ENCODE results near the gene INHBE.
A peak's percentile ranks its signal among the peaks of the same experiment; 100 is the strongest.

INHBE gene

DNA sequence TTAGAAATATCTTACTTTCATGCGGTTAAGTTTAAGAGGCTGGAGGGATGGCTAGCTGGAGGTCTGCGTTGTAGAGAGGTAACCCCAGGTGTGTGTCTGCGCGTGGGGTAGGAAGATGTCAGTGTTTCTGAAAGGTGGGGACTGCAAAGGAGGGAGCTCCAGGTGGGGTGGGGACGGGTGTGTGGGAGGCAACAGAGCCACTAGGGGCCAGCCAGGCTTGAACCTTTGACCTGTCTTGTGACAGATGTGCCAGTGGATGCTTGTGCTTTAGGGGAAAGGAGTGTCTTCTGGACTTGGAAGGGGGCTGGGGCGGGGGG lies 5.3 kb downstream of the INHBE start:
- H3K4me1 ChIP-seq (ENCODE audit: control insufficient read depth in 1 of 2, insufficient read depth in 1 of 2, low read depth in 1 of 2, low read length in 1 of 2), result peaks cover 51 to 62% of the 10 kb centered on the region in 2 experiments
- peaks cover 50% of the 10 kb centered on the region for H3K27me3 ChIP-seq
- H3K9me3 ChIP-seq, result no peaks in the 10 kb centered on the region
- TF ChIP-seq CTCF (IDR thresholded peaks at IDR 0.05), result no peak
- no peak overlapping the region for H3K27ac ChIP-seq
- H3K36me3 ChIP-seq, result peaks cover 13% of the 10 kb centered on the region
- H3K4me3 ChIP-seq (ENCODE audit: low read depth in 1 of 2, low read length in 1 of 2), result peak overlapping the region; percentile 5 to 91

DNA sequence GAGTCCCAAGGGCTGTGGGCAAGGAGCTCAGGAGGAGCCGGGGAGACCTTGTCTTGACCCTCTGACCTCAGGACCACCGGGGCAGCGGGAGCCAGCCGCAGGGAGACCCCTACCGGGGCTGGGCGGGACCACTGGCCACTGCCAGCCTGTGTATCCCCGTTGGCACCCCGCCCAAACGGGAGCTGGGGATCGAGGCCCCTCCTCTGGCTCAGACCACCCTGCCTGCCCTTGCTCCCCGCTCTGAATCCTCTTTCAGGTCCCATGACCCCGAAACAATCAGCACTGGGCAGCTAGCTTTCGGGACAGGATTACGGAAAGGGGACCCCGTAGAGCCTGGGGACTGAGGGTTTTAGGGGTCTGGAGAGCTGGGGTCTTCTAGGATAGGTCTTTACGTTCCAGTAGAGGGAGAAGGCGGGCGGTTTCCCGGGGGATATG lies 5.8 kb downstream of the INHBE start:
- Histone ChIP-seq H3K9me3 (no peaks in the 10 kb centered on the region), H3K36me3 (peaks cover 17% of the 10 kb centered on the region), H3K4me1 (ENCODE audit: control insufficient read depth in 1 of 2, insufficient read depth in 1 of 2, low read depth in 1 of 2, low read length in 1 of 2) (peaks cover 54 to 67% of the 10 kb centered on the region in 2 experiments), H3K4me3 (ENCODE audit: low read depth in 1 of 2, low read length in 1 of 2) (peak overlapping the region in 1 of 2 experiments; percentile 91), H3K27ac (no peak overlapping the region), H3K27me3 (peaks cover 45% of the 10 kb centered on the region)
- TF ChIP-seq CTCF (IDR thresholded peaks at IDR 0.05), result no peak

DNA sequence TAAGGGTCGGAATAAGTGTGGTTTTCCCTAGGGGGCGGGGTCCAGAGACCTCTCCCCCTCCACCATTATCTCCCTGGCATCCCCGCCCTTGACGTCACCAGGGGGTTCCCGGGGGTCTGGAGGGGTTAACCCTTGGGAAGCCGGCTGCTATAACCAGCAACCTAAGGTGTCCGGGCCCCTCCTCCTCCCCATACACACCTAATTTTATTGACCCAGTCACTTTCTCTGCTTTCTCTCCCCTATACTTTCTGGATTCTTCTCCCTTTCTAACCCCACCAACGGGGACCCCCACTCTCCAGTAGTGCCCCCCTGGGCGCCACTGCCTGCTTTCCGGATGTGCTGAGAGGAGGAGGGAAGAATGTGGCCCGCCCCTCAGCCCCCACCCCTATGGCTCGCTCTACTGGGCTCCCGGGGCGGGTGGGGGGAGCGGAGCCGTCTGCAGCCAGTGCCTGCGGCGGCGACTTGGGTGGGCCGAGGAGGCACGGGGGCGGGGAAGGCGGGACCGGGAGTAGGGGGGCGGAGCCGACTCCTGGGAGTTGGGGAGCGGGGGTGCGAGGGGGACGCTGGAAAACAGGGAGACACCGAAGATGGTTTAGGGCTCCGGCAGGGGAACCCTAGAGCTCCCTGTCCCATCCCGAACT lies 6.3 kb downstream of the INHBE start:
- Histone ChIP-seq H3K27me3 (peaks cover 41% of the 10 kb centered on the region), H3K27ac (no peak overlapping the region), H3K4me1 (ENCODE audit: control insufficient read depth in 1 of 2, insufficient read depth in 1 of 2, low read depth in 1 of 2, low read length in 1 of 2) (peaks cover 51 to 69% of the 10 kb centered on the region in 2 experiments), H3K9me3 (no peaks in the 10 kb centered on the region), H3K4me3 (ENCODE audit: low read depth in 1 of 2, low read length in 1 of 2) (peak overlapping the region; percentile 28 to 55), H3K36me3 (peaks cover 22% of the 10 kb centered on the region)
- no peak for TF ChIP-seq CTCF (IDR thresholded peaks at IDR 0.05)

- Histone ChIP-seq H3K27me3 (peaks cover 36% of the 10 kb centered on the region), H3K4me3 (ENCODE audit: low read depth in 1 of 2, low read length in 1 of 2) (peak overlapping the region; percentile 28 to 55), H3K36me3 (peaks cover 27% of the 10 kb centered on the region), H3K4me1 (ENCODE audit: control insufficient read depth in 1 of 2, insufficient read depth in 1 of 2, low read depth in 1 of 2, low read length in 1 of 2) (peaks cover 51 to 72% of the 10 kb centered on the region in 2 experiments), H3K9me3 (no peaks in the 10 kb centered on the region), H3K27ac (no peak overlapping the region)
- no peak for TF ChIP-seq CTCF (IDR thresholded peaks at IDR 0.05)
These were observed 6.8 kb downstream of the INHBE start for GRCh38 chr12:57461917-57462250.

GRCh38 chr12:57462251-57462911 lies 7.3 kb downstream of the INHBE start:
- Histone ChIP-seq H3K27ac (peak overlapping the region; percentile 7), H3K36me3 (peaks cover 32% of the 10 kb centered on the region), H3K4me1 (ENCODE audit: control insufficient read depth in 1 of 2, insufficient read depth in 1 of 2, low read depth in 1 of 2, low read length in 1 of 2) (peaks cover 51 to 72% of the 10 kb centered on the region in 2 experiments), H3K9me3 (no peaks in the 10 kb centered on the region), H3K27me3 (peaks cover 32% of the 10 kb centered on the region), H3K4me3 (ENCODE audit: low read depth in 1 of 2, low read length in 1 of 2) (peak overlapping the region; percentile 28 to 55)
- peak; percentile 93 for TF ChIP-seq CTCF (IDR thresholded peaks at IDR 0.05)

Measured in neutrophil (primary cell).